Peyer's patch (tissue), 4 donors: ENCODE data around the gene MYRIP. TPM values are rescaled to one million over a fixed set of nuclear protein-coding genes. Genes with fewer than 3 reads are reported as not detected.

Source experiments
- DNase-seq, 3 donors: peaks; one replicate each; pipeline ENCODE4 v3.0.0-alpha.2; 2017 to 2019
- H3K27ac ChIP-seq, 4 donors: fragments of 200-600 bp; sonication (generic); one replicate each; pipeline ENCODE4 v1.5.1; 2016 to 2019
- H3K27me3 ChIP-seq, 2 donors: fragments of 200-600 bp; sonication (generic); one replicate each; pipeline ENCODE4 v1.5.1; 2019
- H3K36me3 ChIP-seq, 3 donors: fragments of 200-600 bp; sonication (generic); one replicate each; pipeline ENCODE4 v1.5.1; 2016 to 2019
- H3K4me1 ChIP-seq, 4 donors: fragments of 200-600 bp; sonication (generic); one replicate each; pipeline ENCODE4 v1.5.1; 2016 to 2019
- H3K4me3 ChIP-seq, 4 donors: fragments of 200-600 bp; sonication (generic); 1 replicate in 3 of 4; 2 replicates in 1 of 4; pipeline ENCODE4 v1.5.1; 2016 to 2019; ENCODE audit warnings: mild to moderate bottlenecking in 1 of 4
- H3K9me3 ChIP-seq, 4 donors: fragments of 200-600 bp; sonication (generic); one replicate each; pipeline ENCODE4 v1.5.1; 2016 to 2019; ENCODE audit warnings: mild to moderate bottlenecking in 1 of 4
- CTCF ChIP-seq, 6 experiments: fragments of 450-650 bp in 4 of 6; fragments of 200-600 bp in 2 of 6; sonication (generic) in 1 of 6; IDR thresholded peaks; one replicate each; pipeline ENCODE4 v1.5.1; 2017 to 2019; ENCODE audit warnings: antibody characterized with exemption in 6 of 6, mild to moderate bottlenecking in 3 of 6, moderate library complexity in 1 of 6
- POLR2A ChIP-seq, 2 donors: fragments of 450-650 bp; IDR thresholded peaks; one replicate each; pipeline ENCODE4 v1.5.1; 2017; ENCODE audit warnings: antibody characterized with exemption in 2 of 2, mild to moderate bottlenecking in 2 of 2, moderate library complexity in 2 of 2
- total RNA-seq, 4 donors: library from RNA; depleted of rRNA; stranded (reverse); fragments of >200 nt; gene quantifications; one replicate each; pipeline ENCODE4 v1.1.0, GENCODE V29; 2016

The MYRIP gene
- total RNA-seq, 4 donors from 2014 or later: 6.0 to 12.4 (median 8.3) TPM

DNA sequence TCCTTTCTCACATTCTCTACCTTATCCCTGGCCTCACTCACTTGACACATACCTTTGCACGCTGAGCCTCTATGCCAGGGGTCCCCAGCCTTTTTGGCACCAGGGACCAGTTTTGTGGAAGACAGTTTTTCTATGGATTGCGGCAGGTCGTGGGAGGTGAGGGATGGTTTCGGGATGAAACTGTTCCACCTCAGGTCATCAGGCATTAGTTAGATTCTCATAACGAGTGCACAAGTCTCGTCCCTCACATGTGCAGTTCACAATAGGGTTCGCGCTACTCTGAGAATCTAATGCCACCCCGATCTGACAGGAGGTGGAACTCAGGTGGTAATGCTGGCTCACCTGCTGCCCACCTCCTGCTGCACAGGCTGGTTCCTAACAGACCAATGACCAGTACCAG, 387.6 kb downstream of the MYRIP start:
- no peaks in the 10 kb centered on the region for H3K9me3 ChIP-seq
- no peaks in the 10 kb centered on the region for H3K36me3 ChIP-seq
- no peak for DNase-seq
- H3K27ac ChIP-seq: no peak overlapping the region
- no peaks in the 10 kb centered on the region for H3K4me1 ChIP-seq
- no peak overlapping the region for H3K4me3 ChIP-seq
- TF ChIP-seq CTCF (IDR thresholded peaks at IDR 0.05) (no peak), POLR2A (IDR thresholded peaks at IDR 0.05) (no peak)
- no peaks in the 10 kb centered on the region for H3K27me3 ChIP-seq

GRCh38 chr3:40200692-40201316, 391.4 kb downstream of the MYRIP start:
- Histone ChIP-seq H3K9me3 (no peaks in the 10 kb centered on the region), H3K4me1 (no peaks in the 10 kb centered on the region), H3K27ac (no peak overlapping the region), H3K27me3 (no peaks in the 10 kb centered on the region), H3K4me3 (no peak overlapping the region), H3K36me3 (no peaks in the 10 kb centered on the region)
- DNase-seq: no peak
- no peak for TF ChIP-seq CTCF (IDR thresholded peaks at IDR 0.05)
- no peak for TF ChIP-seq POLR2A (IDR thresholded peaks at IDR 0.05)

DNA sequence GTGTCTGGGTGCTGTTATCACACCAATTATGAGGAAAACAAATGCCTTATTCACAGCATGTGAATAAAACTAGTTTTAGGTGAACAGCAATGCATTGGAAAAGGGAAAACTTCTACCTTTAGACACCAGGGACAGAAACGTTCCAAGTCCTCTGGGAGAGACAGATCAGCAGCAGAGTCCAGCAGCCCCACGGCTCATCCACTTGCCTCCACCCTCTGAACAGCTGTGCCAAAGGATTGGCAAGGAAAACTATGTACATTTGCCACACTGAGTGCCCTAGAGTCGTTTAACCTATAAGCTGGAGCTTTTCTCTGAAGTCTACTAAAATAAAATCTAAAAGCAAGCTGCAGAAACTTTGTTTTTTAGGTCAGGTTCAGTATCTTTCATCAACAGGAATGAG, 392.4 kb downstream of the MYRIP start:
- H3K4me1 ChIP-seq: no peaks in the 10 kb centered on the region
- no peaks in the 10 kb centered on the region for H3K27me3 ChIP-seq
- DNase-seq: no peak
- H3K27ac ChIP-seq: no peak overlapping the region
- no peak for TF ChIP-seq POLR2A (IDR thresholded peaks at IDR 0.05)
- TF ChIP-seq CTCF (IDR thresholded peaks at IDR 0.05): no peak
- H3K36me3 ChIP-seq: no peaks in the 10 kb centered on the region
- no peak overlapping the region for H3K4me3 ChIP-seq
- H3K9me3 ChIP-seq: no peaks in the 10 kb centered on the region

DNA sequence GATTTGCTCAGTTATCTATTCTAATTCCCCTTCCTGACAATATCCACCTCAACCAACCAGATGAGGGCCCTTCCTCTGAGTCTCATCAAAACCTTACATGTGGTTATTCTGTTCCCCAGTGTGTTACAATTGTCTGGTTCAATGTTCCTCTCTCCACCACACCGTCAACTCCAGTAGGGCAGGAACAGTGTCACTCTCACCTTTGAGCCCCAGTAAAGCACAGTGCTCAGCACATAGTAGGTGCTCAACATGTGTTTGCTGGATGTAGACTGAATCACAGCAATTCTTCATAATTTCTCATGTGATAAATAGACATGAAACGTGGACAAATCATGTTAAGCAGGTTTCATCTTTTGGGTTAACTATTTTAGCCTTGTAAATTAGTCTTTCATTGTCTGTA, 397.1 kb downstream of the MYRIP start:
- no peaks in the 10 kb centered on the region for H3K27me3 ChIP-seq
- H3K27ac ChIP-seq: no peak overlapping the region
- no peaks in the 10 kb centered on the region for H3K9me3 ChIP-seq
- H3K36me3 ChIP-seq: no peaks in the 10 kb centered on the region
- H3K4me1 ChIP-seq: no peaks in the 10 kb centered on the region
- no peak overlapping the region for H3K4me3 ChIP-seq
- no peak for DNase-seq
- TF ChIP-seq POLR2A (IDR thresholded peaks at IDR 0.05) (no peak), CTCF (IDR thresholded peaks at IDR 0.05) (no peak)

- Histone ChIP-seq H3K27ac (no peak overlapping the region), H3K9me3 (no peaks in the 10 kb centered on the region), H3K4me3 (no peak overlapping the region), H3K36me3 (no peaks in the 10 kb centered on the region), H3K27me3 (no peaks in the 10 kb centered on the region), H3K4me1 (no peaks in the 10 kb centered on the region)
- TF ChIP-seq CTCF (IDR thresholded peaks at IDR 0.05) (no peak), POLR2A (IDR thresholded peaks at IDR 0.05) (no peak)
- no peak for DNase-seq
These were observed 398.4 kb downstream of the MYRIP start for GRCh38 chr3:40207796-40208195.

DNA sequence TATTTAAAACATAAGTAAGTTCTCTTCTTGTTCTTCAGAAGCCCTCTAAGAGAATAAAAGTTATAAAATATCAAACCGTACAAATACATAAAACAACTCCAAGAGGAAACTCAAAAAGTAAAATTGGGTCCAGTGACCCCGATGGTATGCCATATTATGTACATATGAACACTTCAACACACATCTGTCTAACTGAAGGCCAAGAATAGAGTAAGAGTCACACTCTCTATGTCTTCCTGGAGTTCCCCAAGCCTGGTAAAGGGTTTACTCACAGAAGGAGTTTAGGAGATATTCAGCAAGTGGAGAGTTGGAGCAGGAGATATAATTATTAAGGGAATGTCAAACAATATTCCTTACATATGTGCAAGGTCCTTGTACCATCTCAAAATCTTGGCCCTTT, 398.8 kb downstream of the MYRIP start:
- no peaks in the 10 kb centered on the region for H3K27me3 ChIP-seq
- no peak for DNase-seq
- no peaks in the 10 kb centered on the region for H3K36me3 ChIP-seq
- H3K4me3 ChIP-seq: no peak overlapping the region
- no peaks in the 10 kb centered on the region for H3K4me1 ChIP-seq
- no peak for TF ChIP-seq CTCF (IDR thresholded peaks at IDR 0.05)
- TF ChIP-seq POLR2A (IDR thresholded peaks at IDR 0.05): no peak
- H3K27ac ChIP-seq: no peak overlapping the region
- no peaks in the 10 kb centered on the region for H3K9me3 ChIP-seq
